Measurements from ENCODE around the gene CD200.

DNA sequence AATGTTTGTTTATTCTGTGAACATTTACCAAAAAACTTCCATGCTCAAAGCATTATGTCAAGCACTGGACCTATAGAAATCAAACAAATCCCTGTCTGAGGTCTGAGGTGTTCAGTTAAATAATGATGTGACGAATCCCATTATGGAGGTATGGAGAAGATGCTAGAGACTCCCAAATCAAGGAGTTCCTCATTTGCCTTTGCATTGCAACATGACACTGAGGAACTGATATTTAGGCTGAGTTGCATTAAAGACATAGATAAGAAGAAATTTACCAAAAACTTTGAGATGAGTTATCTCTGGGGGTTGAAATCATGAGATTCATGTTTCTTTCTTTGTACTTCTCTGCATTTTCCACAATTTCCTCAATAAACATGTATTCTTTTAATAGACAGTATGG, 16.0 kb downstream of the CD200 start:
- TF ChIP-seq RAD21 (IDR thresholded peaks at IDR 0.05) (no peak), YY1 (IDR thresholded peaks at IDR 0.05) (no peak), SP1 (IDR thresholded peaks at IDR 0.05) (no peak), JUND (IDR thresholded peaks at IDR 0.05) (no peak), GABPA (IDR thresholded peaks at IDR 0.05 in 1 of 2, conservative IDR thresholded peaks at IDR 0.05 in 1 of 2) (no peak), TAF1 (conservative IDR thresholded peaks at IDR 0.05) (no peak), FOXA2 (IDR thresholded peaks at IDR 0.05) (no peak), EGR1 (IDR thresholded peaks at IDR 0.05; ENCODE audit: low read depth in 2 of 2) (no peak)
- TF ChIP-seq, protein P1, sequence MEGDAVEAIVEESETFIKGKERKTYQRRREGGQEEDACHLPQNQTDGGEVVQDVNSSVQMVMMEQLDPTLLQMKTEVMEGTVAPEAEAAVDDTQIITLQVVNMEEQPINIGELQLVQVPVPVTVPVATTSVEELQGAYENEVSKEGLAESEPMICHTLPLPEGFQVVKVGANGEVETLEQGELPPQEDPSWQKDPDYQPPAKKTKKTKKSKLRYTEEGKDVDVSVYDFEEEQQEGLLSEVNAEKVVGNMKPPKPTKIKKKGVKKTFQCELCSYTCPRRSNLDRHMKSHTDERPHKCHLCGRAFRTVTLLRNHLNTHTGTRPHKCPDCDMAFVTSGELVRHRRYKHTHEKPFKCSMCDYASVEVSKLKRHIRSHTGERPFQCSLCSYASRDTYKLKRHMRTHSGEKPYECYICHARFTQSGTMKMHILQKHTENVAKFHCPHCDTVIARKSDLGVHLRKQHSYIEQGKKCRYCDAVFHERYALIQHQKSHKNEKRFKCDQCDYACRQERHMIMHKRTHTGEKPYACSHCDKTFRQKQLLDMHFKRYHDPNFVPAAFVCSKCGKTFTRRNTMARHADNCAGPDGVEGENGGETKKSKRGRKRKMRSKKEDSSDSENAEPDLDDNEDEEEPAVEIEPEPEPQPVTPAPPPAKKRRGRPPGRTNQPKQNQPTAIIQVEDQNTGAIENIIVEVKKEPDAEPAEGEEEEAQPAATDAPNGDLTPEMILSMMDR (IDR thresholded peaks at IDR 0.05; ENCODE audit: low read depth, low read length, missing input control) = no peak
- TF ChIP-seq, protein P2, sequence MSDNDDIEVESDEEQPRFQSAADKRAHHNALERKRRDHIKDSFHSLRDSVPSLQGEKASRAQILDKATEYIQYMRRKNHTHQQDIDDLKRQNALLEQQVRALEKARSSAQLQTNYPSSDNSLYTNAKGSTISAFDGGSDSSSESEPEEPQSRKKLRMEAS (IDR thresholded peaks at IDR 0.05) = no peak
- TF ChIP-seq, protein P3, sequence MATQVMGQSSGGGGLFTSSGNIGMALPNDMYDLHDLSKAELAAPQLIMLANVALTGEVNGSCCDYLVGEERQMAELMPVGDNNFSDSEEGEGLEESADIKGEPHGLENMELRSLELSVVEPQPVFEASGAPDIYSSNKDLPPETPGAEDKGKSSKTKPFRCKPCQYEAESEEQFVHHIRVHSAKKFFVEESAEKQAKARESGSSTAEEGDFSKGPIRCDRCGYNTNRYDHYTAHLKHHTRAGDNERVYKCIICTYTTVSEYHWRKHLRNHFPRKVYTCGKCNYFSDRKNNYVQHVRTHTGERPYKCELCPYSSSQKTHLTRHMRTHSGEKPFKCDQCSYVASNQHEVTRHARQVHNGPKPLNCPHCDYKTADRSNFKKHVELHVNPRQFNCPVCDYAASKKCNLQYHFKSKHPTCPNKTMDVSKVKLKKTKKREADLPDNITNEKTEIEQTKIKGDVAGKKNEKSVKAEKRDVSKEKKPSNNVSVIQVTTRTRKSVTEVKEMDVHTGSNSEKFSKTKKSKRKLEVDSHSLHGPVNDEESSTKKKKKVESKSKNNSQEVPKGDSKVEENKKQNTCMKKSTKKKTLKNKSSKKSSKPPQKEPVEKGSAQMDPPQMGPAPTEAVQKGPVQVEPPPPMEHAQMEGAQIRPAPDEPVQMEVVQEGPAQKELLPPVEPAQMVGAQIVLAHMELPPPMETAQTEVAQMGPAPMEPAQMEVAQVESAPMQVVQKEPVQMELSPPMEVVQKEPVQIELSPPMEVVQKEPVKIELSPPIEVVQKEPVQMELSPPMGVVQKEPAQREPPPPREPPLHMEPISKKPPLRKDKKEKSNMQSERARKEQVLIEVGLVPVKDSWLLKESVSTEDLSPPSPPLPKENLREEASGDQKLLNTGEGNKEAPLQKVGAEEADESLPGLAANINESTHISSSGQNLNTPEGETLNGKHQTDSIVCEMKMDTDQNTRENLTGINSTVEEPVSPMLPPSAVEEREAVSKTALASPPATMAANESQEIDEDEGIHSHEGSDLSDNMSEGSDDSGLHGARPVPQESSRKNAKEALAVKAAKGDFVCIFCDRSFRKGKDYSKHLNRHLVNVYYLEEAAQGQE (IDR thresholded peaks at IDR 0.05) = no peak
- TF ChIP-seq, protein P4, sequence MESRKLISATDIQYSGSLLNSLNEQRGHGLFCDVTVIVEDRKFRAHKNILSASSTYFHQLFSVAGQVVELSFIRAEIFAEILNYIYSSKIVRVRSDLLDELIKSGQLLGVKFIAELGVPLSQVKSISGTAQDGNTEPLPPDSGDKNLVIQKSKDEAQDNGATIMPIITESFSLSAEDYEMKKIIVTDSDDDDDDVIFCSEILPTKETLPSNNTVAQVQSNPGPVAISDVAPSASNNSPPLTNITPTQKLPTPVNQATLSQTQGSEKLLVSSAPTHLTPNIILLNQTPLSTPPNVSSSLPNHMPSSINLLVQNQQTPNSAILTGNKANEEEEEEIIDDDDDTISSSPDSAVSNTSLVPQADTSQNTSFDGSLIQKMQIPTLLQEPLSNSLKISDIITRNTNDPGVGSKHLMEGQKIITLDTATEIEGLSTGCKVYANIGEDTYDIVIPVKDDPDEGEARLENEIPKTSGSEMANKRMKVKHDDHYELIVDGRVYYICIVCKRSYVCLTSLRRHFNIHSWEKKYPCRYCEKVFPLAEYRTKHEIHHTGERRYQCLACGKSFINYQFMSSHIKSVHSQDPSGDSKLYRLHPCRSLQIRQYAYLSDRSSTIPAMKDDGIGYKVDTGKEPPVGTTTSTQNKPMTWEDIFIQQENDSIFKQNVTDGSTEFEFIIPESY (IDR thresholded peaks at IDR 0.05) = no peak
- TF ChIP-seq, protein P5, sequence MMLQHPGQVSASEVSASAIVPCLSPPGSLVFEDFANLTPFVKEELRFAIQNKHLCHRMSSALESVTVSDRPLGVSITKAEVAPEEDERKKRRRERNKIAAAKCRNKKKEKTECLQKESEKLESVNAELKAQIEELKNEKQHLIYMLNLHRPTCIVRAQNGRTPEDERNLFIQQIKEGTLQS (IDR thresholded peaks at IDR 0.05) = no peak
